ENCODE data around the gene NUP50.

NUP50 gene

GRCh38 chr22:45208993-45209838, 45.5 kb downstream of the NUP50 start:
- DNase-seq (ENCODE audit: low read depth in 2 of 2): peak in 1 of 2 donors; percentile 32

GRCh38 chr22:45210174-45210573, 46.4 kb downstream of the NUP50 start:
- no peak for DNase-seq (ENCODE audit: low read depth in 2 of 2)

GRCh38 chr22:45210577-45210976, 46.9 kb downstream of the NUP50 start:
- no peak for DNase-seq (ENCODE audit: low read depth in 2 of 2)

GRCh38 chr22:45210991-45211390, 47.3 kb downstream of the NUP50 start:
- DNase-seq (ENCODE audit: low read depth in 2 of 2): no peak

DNA sequence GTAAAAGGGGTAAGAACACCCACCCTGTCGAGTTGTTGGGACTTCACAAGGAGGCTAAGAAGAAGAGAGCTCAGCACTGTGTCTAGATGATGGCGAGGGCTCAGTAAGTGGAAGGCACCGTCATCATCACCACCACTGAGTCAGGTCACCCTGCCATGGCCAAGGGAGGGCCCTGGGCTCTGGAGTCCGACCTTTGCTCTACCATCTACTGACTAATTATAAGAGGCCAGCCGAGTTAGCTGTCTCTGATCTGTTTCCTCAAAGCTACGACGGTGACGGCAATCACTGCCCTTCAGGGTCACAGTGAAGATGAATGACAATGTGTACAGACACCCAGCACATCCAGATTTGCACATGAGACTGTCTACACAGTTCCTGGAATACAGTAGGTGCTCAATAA, 47.7 kb downstream of the NUP50 start:
- no peak for DNase-seq (ENCODE audit: low read depth in 2 of 2)

DNA sequence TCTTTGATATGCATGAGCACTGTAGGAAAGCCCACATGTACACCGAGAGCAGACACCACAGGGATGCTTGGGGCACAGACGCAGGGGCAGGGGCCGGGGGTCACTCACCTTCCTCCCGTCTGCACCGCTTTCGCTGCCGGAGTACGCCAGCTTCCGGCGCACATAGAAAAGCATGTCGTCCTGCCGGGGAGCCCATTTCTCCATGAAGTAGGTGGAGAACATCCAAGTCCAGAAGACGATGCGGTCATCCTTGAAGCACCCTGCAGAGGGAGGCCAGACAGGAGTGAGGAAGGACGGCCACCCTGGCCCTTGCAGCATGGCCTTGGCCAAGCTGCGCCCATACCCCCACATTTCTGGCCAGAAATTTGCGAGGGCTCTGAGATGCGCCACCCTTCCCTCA, 48.1 kb downstream of the NUP50 start:
- no peak for DNase-seq (ENCODE audit: low read depth in 2 of 2)

- no peak for DNase-seq (ENCODE audit: low read depth in 2 of 2)
Observed at GRCh38 chr22:45212306-45212709, 48.6 kb downstream of the NUP50 start.

DNA sequence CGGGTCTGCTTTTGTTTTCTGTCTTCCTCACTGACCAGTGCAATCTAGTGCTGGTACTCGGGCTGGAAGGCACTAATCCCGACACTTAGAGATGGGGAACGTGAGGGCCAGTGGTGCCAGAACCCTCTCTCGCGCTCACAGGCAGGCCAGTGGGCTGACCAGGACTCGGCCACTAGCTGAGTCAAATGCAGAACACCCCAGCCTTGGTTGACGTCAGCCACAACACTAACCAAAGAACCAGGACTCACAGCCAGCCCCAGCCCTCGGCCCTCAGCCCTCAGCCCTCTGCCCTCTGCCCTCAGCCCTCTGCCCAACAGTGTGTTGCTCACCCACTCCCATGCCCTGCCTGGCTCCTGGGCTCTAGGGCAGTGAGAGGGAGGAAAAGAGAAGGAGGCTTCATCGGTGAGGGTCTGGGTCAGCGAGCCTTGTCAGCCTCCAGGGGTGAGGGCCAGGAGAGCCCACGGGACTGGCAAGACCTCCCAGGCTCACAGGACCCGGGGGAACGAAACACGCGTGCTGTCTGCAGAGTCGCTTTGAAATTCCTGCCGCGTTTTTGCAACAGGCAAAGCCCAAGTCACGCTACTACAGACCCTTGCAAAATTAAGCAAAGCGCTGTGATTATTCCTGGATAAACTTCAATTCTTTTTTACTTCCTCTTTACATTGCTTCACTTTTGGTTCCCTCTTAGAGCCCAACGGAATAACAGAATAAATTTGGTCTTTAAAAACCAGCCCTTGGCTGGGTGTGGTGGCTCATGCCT, 49.4 kb downstream of the NUP50 start:
- DNase-seq (ENCODE audit: low read depth in 2 of 2): no peak

- DNase-seq (ENCODE audit: low read depth in 2 of 2): no peak
Observed at GRCh38 chr22:45216133-45217003, 52.6 kb downstream of the NUP50 start.

GRCh38 chr22:45217345-45217744, 53.6 kb downstream of the NUP50 start:
- no peak for DNase-seq (ENCODE audit: low read depth in 2 of 2)

GRCh38 chr22:45217806-45218205, 54.1 kb downstream of the NUP50 start:
- no peak for DNase-seq (ENCODE audit: low read depth in 2 of 2)

DNA sequence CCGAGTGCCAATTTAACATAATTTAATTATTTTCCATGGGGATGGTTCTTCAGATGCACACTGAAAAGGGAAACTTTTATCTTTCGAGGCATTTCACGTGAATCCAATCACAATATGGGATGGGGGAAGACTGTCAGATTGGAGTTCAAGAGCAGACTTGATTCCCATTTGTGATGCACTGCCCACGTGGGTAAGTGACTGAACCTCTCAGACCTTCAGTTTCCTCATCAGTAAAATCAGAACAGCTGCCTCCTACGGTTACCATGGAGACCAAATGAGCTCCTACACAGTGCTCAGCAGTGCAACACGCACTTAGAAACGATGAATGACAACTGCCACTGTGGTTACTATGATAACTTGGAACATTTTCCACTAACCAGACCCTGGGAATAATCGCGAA, 55.3 kb downstream of the NUP50 start:
- no peak for DNase-seq (ENCODE audit: low read depth in 2 of 2)

DNA sequence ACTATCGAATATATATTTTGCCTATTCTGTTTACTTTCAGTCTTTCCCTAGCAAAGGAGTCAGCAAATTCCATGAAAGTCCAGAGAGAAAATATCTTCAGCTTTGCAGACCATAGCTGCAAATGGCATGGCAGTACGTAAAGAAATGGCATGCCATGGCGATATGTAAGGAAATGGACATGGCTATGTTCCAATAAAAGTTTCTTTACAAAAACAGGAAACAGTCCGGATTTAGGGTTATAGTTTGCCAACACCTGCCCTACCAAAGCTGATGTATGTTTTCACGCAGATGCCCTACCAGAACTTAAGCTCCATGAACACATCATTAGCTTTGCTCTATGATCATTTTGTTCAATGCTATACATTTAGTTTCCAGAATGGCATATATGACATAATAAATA, 57.5 kb downstream of the NUP50 start:
- no peak for DNase-seq (ENCODE audit: low read depth in 2 of 2)

DNA sequence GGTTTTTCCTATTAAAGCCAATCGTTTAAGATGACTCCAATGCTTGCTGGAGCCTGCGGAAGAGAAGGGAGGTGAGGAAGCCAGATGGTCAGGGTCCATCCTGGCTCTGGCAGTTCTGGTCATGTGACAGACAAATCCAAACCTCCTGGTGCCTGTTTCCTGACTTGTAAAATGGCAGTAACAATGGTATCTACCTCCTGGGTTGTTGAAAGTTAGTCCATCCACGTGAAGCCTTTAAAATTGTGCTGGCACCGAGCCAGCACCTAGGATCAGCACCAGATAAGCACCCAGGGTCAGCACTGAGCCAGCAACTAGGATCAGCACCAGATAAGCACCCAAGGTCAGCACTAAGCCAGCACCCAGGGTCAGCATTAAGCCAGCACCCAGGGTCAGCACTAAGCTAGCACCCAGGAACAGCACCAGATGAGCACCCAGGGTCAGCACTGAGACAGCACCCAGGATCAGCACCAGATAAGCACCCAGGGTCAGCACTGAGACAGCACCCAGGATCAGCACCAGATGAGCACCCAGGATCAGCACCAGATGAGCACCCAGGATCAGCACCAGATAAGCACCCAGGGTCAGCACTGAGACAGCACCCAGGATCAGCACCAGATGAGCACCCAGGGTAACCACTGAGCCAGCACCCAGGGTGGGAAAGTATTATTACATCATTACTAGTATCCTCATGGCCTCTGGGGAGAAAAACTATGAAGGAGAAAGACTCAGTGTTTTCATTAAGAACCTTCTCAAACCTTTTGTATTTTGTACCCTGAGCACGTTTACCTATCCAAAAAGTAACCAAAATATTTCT, 59.8 kb downstream of the NUP50 start:
- no peak for DNase-seq (ENCODE audit: low read depth in 2 of 2)

DNA sequence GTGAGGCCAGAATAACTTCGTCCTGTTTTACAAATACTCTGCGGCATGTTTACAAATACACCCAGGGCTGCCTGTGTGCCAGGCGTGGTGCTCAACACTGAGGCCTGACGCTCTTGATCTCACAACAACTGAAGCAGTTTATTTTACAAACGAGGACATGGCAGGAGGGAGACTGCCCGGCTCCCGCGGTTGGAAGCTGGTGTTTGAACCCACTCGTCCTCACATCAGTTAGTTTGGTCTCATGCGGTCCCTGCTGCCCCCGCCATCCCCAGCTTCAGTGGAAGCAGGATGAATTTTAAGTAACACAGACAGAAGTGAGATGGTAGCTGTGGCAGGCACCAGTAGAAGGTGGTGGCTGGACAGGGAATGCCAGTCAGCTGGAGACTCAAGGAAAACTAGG, 60.6 kb downstream of the NUP50 start:
- DNase-seq (ENCODE audit: low read depth in 2 of 2): no peak

- no peak for DNase-seq (ENCODE audit: low read depth in 2 of 2)
Observed at GRCh38 chr22:45224988-45225731, 61.4 kb downstream of the NUP50 start.

- DNase-seq (ENCODE audit: low read depth in 2 of 2): no peak
Observed at GRCh38 chr22:45225732-45226502, 62.2 kb downstream of the NUP50 start.

DNA sequence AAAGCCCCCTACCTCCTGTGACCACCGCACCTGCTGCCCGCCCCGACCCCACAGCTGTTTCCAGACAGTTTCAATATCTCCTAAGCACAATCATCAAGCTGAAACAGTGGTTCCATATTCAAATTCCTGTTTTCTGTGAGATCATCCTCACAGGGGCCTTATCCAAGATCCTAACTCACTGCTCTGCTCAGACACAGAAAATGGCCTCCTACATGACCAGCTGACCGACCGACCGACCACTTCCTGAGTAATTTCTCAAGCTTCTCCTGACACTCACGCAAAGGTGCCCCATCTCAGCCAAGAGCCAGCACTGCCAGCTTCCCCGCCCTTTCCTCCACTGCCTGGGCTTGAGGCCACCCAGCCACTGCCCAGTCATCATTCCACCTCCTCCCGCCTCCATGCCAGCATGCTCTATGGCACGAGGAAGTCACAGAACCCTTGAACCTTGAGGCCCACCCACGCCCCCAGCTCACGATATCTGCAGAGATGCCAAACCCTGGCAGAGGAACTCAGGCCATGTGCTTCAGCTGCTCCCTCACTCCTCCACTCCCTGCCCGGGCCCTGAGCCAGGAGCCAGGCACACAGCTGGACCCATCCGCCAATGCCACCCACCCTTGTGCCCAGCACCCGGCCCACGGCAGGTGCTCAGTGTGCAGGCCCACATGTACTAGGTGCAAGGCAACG, 62.9 kb downstream of the NUP50 start:
- DNase-seq (ENCODE audit: low read depth in 2 of 2): no peak
